Epithelial cell of esophagus (primary cell): Measurements from ENCODE around the gene PFKFB2.

Experiments used
- DNase-seq: peaks from one replicate; pipeline ENCODE4 v3.0.0; 2010; ENCODE audit warnings: low read depth
- H3K4me3 ChIP-seq: 2 replicates; pipeline ENCODE4 v1.5.1; 2011; ENCODE audit warnings: mild to moderate bottlenecking, low read length, control low read depth
- CTCF ChIP-seq: IDR thresholded peaks from 2 replicates; pipeline ENCODE4 v1.5.1; 2011; ENCODE audit warnings: low read depth, mild to moderate bottlenecking, low read length, control low read depth, inconsistent platforms; ENCODE audit not compliant: insufficient read depth; ENCODE audit errors: missing control alignments

Gene PFKFB2

GRCh38 chr1:207028884-207029650 lies 24.0 kb upstream of the PFKFB2 start:
- peak; percentile 73 for DNase-seq
- H3K4me3 ChIP-seq, result peak overlapping the region; percentile 100
- TF ChIP-seq CTCF, result no peak

GRCh38 chr1:207029701-207030521 lies 23.2 kb upstream of the PFKFB2 start:
- DNase-seq, result peak; percentile 72
- no peak for TF ChIP-seq CTCF
- peak overlapping the region; percentile 100 for H3K4me3 ChIP-seq

GRCh38 chr1:207030522-207031009 lies 22.5 kb upstream of the PFKFB2 start:
- TF ChIP-seq CTCF, result no peak
- H3K4me3 ChIP-seq, result peak overlapping the region; percentile 100
- DNase-seq, result peak; percentile 56

GRCh38 chr1:207031016-207031415 lies 22.1 kb upstream of the PFKFB2 start:
- H3K4me3 ChIP-seq, result peak overlapping the region; percentile 100
- no peak for DNase-seq
- no peak for TF ChIP-seq CTCF

GRCh38 chr1:207031632-207032264 lies 21.3 kb upstream of the PFKFB2 start:
- peak; percentile 68 for DNase-seq
- H3K4me3 ChIP-seq, result peak overlapping the region; percentile 100
- no peak for TF ChIP-seq CTCF

GRCh38 chr1:207032528-207033017 lies 20.5 kb upstream of the PFKFB2 start, which contains the start of gene C1orf116:
TSS of gene C1orf116 (minus strand) at chr1:207032756. CDS start at chr1:207027598, 5,158 bp downstream.
- DNase-seq, result peak; percentile 100
- peak within 1 kb of the TSS; percentile 100 for H3K4me3 ChIP-seq
- TF ChIP-seq CTCF, result no peak
